HG03469 (cell line): Measurements from ENCODE around the gene SLC11A1.

ENCODE experiments used
- ATAC-seq: cut with Tn5 transposase; IDR thresholded peaks from one replicate; pipeline ENCODE4 v1.9.1; 2021; ENCODE audit warnings: mild to moderate bottlenecking, moderate library complexity, moderate number of reproducible peaks; ENCODE audit not compliant: unreplicated experiment

Gene SLC11A1

DNA sequence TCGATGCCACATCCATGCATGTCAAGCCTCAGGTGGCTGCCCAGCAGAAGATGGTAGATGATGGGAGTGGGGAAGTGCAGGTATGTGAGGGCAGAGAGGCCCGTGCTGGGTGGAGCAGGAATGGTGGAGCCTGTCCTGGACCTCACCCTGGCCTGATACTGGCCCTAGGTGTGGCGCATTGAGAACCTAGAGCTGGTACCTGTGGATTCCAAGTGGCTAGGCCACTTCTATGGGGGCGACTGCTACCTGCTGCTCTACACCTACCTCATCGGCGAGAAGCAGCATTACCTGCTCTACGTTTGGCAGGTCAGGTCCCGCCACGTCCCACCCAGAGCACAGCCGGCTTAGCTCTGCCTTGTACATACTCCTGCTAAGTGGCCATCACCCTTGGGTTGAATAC is 49.8 kb downstream of the SLC11A1 start:
- ATAC-seq = no peak

DNA sequence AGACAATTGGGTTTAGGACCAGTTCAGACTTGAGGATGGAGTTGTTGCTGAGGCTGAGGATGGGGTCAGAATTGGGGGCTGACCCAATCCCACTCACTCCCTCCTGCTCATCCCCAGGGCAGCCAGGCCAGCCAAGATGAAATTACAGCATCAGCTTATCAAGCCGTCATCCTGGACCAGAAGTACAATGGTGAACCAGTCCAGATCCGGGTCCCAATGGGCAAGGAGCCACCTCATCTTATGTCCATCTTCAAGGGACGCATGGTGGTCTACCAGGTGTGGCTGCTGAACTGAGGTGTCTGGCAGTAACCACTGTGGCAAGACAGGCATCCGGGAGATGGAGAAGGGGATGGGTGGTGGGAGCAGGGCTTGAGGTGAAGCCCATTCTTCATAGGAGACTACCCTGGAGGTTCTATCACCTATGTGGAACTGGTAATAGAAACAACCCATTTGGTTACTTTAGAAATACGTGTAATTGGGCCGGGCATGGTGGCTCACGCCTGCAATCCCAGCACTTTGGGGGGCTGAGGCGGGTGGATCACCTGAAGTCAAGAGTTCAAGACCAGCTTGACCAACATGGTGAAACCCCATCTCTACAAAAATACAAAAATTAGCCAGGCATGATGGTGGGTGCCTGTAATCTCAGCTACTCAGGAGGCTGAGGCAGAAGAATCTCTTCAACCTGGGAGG is 50.7 kb downstream of the SLC11A1 start:
- ATAC-seq = no peak

DNA sequence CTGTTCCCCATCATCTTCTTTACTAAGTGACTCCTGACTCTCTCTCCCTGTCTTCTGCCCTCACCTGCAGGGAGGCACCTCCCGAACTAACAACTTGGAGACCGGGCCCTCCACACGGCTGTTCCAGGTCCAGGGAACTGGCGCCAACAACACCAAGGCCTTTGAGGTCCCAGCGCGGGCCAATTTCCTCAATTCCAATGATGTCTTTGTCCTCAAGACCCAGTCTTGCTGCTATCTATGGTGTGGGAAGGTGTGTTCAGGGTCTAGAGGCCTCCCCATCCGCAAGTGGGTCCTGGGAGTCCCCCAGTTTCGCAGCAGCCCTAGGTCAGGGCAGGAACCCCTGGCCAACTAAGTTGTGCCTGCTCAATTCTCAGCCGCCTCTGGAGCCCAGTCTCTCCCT is 52.4 kb downstream of the SLC11A1 start:
- ATAC-seq = no peak

DNA sequence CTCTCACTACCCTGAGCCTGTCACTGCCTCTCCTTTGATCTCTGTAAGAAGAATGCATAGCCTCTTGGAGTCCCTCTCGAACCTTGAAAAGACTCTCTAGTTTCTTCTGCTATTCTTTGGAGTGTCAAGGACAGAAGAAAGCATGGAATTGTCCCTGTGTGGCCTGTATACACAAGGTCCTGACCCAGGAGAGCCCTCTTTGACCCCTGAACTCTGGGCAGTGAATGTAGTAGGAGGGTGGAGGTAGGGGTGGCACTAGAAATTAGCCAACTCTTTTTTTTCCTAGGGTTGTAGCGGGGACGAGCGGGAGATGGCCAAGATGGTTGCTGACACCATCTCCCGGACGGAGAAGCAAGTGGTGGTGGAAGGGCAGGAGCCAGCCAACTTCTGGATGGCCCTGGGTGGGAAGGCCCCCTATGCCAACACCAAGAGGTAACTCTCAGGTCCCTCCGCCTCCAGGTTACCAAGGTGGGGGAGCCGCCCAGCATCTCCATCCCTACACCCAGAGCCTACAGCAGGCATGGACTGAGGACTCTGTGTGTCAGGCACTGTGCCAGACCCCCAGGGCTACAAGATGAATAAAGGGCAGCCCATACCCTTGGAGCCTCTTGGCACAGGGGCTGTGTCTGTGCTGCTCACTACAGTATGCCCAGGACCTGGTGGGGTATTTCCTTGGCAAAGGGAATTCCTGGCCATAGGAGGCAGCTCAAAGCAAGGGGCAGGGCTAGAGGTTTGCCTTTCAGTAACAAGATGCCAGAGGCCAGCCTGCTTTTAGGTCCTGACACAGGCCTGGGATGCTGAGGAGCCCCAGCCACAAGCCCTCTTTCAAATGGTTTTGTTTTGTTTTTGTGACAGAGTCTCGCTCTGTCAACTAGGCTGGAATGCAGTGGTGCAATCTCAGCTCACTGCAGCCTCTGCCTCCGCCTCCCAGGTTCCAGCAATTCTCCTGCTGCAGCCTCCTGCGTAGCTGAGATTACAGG is 53.2 kb downstream of the SLC11A1 start:
- no peak for ATAC-seq

DNA sequence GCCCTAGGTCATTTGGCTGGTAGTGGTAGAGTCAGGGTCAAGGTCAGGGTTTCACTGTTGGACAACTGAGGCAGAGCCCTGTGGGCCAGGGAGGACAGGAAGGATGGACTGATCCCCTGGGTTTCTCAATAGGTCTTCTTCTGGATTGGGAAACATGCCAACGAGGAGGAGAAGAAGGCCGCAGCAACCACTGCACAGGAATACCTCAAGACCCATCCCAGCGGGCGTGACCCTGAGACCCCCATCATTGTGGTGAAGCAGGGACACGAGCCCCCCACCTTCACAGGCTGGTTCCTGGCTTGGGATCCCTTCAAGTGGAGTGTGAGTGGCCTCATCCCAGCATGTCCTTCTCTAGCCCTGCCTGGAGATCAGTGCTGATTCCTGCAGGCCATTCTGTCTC is 54.9 kb downstream of the SLC11A1 start:
- no peak for ATAC-seq

DNA sequence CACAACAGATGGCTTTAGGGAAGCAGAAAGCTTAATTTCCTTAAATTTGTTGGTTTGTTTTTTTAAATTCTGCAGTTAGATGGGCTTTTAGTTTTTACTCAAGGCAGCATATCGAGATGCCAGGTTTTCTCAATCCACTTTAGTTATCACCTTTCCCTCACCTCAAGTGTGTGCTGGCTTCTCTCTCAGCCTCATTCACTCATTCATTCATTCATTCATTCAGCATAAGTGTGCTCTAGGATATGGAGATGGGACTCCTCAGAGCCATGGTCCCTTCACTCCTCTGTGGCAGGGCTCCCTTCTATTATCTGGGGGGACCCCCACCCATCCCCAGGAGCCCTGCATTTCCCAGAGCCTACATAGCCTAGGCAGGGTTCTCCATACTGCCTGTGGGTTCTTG is 55.9 kb downstream of the SLC11A1 start:
- ATAC-seq = no peak

DNA sequence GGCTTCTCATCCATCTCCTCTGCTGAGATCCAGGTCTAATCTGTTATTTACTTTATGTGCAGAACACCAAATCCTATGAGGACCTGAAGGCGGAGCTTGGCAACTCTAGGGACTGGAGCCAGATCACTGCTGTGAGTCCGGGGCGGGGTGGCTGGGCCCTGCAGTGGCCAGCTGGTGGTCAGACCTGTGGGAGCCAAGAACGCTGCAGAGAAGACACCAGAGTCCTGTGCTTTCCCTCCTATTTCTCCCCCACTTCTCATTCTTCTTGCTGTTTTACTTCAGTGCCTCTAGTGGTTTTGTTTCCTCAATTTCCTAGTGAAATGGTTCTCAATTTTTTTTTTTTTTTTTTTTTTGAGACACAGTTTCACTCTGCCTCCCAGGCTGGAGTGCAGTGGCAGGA is 56.5 kb downstream of the SLC11A1 start:
- ATAC-seq = no peak

DNA sequence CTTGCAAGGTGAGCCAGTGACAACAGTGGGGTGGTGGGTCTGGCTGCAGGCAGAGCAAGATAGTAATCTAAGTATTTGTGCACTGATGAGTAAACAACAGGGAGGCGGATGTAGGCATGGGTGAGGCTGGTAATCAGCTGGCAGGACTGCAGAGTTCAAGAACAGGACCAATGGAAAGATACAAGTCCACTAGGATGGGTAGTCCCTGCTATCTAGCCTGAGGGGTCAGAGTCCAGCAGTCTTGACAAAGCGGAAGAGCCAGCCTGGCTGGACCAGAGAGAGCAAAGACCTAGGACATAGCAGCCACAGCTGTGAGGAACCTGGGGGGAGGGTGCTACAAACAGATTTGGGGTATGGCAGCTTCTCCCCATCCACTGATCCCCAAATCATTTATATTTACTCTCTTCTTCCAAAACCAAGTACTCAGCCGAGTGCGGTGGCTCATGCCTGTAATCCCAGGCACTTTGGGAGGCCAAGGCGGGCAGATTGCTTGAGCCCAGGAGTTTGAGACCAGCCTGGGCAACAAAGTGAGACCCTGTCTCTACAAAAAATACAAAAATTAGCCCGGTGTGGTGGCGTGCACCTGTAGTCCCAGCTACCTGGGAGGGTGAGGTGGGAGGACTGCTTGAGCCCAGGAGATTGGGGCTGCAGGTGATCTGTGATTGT is 62.8 kb downstream of the SLC11A1 start:
- ATAC-seq = no peak

DNA sequence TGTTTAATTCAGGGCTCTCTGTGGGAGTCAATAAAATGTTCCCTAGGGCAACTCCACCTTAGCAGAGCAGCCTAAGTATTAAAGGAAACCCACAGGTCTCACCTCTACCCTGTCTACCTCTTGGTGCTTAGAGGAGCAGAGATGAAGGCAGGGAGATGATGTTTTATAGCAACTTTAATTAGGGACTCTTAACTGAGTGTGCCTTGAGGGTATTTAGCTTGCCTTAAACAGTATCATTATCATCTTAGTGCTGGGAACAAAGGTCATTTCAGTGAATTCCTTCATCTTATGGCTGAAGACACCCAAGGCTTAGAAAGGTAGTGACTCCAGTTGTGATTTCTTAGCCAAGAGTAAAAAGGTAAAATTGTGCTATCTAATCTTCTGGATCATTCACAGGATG is 63.5 kb downstream of the SLC11A1 start:
- no peak for ATAC-seq
